Immature natural killer cell (primary cell): ENCODE data around the gene ZNF557. TPM values are rescaled to one million over a fixed set of nuclear protein-coding genes. Genes with fewer than 3 reads are reported as not detected.
"Not testable (repeated sequence)": the region's sequence is repeated elsewhere in the genome, so short reads cannot be mapped to it uniquely, and the experiment has no call there.

Experiments used
- DNase-seq, 3 donors: peaks; one replicate each; pipeline ENCODE4 v3.0.0; 2022; ENCODE audit warnings: mixed read lengths in 1 of 3
- H3K27ac Mint-ChIP-seq, 6 donors: one replicate each; pipeline ENCODE4 v1.8.0; 2020; ENCODE audit warnings: mixed read lengths in 6 of 6, mild to moderate bottlenecking in 5 of 6, inconsistent platforms in 4 of 6, moderate library complexity in 3 of 6
- H3K27me3 Mint-ChIP-seq, 3 donors: one replicate each; pipeline ENCODE4 v1.8.0; 2020 to 2021; ENCODE audit warnings: low read depth in 3 of 3, mild to moderate bottlenecking in 3 of 3, mixed read lengths in 3 of 3, moderate library complexity in 3 of 3, inconsistent platforms in 1 of 3
- H3K36me3 Mint-ChIP-seq, 3 donors: one replicate each; pipeline ENCODE4 v1.8.0; 2020; ENCODE audit warnings: mixed read lengths in 3 of 3, inconsistent platforms in 2 of 3, mild to moderate bottlenecking in 2 of 3
- H3K4me1 Mint-ChIP-seq, 2 donors: one replicate each; pipeline ENCODE4 v1.8.0; 2020; ENCODE audit warnings: inconsistent platforms in 2 of 2, mild to moderate bottlenecking in 2 of 2, mixed read lengths in 2 of 2, moderate library complexity in 1 of 2
- H3K4me3 Mint-ChIP-seq, 5 donors: one replicate each; pipeline ENCODE4 v1.8.0; 2020; ENCODE audit warnings: mild to moderate bottlenecking in 5 of 5, mixed read lengths in 5 of 5, inconsistent platforms in 3 of 5, moderate library complexity in 3 of 5
- H3K9me3 Mint-ChIP-seq, 6 donors: one replicate each; pipeline ENCODE4 v1.8.0; 2020; ENCODE audit warnings: mild to moderate bottlenecking in 6 of 6, mixed read lengths in 6 of 6, inconsistent platforms in 4 of 6, moderate library complexity in 3 of 6
- polyA plus RNA-seq, 3 donors: library from polyadenylated mRNA; unstranded; fragments of 300-500 nt; fragmentation: Illumina TruSeq; gene quantifications; one replicate each; pipeline ENCODE4 v1.2.3, GENCODE V29; 2021

The ZNF557 gene
- polyA plus RNA-seq, result 1 to 10 TPM; 2.1 to 8.4 (median 2.4) TPM

- Mint-ChIP-seq H3K36me3 (peaks cover 9 to 16% (median 15%) of the 10 kb centered on the region in 3 donors), H3K9me3 (no peaks in the 10 kb centered on the region), H3K27me3 (peaks cover 2 to 16% (median 5%) of the 10 kb centered on the region in 3 donors), H3K27ac (peak within 1 kb of the TSS; percentile 84 to 95 (median 88)), H3K4me1 (peaks cover 28 to 30% of the 10 kb centered on the region in 2 donors), H3K4me3 (peak within 1 kb of the TSS; percentile 91 to 95 (median 93))
- DNase-seq, result peak; percentile 99 to 100 (median 99)
These were observed at the start of gene ZNF557 for GRCh38 chr19:7069042-7069903. Gene ZNF557, plus strand, starts transcription at chr19:7069703. Its CDS starts 5,372 bp downstream, at chr19:7075075.

GRCh38 chr19:7021331-7021730, 48.2 kb upstream of the ZNF557 start, which contains the start of gene MBD3L2B:
Gene MBD3L2B, minus strand, starts transcription at chr19:7021431. Its CDS starts 34 bp downstream, at chr19:7021397.
- not testable (repeated sequence) for H3K4me3 Mint-ChIP-seq, H3K27ac Mint-ChIP-seq, H3K36me3 Mint-ChIP-seq, H3K4me1 Mint-ChIP-seq, H3K27me3 Mint-ChIP-seq, DNase-seq, H3K9me3 Mint-ChIP-seq

GRCh38 chr19:7028790-7029189, 40.7 kb upstream of the ZNF557 start:
- not testable (repeated sequence) for H3K36me3 Mint-ChIP-seq, DNase-seq, H3K9me3 Mint-ChIP-seq, H3K27ac Mint-ChIP-seq, H3K4me1 Mint-ChIP-seq, H3K4me3 Mint-ChIP-seq, H3K27me3 Mint-ChIP-seq

DNA sequence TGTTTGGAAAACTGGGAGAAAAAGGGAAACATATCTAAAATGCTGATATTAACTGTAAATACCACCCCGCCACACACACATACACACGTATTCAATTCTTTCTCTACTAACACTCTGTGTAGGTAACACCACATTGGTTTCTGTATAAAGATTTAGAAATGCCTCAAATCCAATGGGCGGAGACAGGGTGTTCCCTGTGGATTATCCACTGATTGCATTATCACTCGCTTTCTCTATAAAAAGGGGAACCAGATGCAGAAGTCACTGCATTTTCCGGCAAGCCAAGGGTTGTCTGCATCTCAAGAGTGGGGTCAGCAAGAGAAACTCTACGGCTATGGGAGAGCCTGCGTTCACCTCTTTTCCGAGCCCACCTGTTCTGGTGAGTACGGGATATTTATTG, 39.2 kb upstream of the ZNF557 start, which contains the start of gene MBD3L5:
TSS of gene MBD3L5 (plus strand) at position 301 of the 400 bp plus-strand sequence. CDS start at position 335, 34 bp downstream.
- H3K27ac Mint-ChIP-seq, H3K4me3 Mint-ChIP-seq, H3K4me1 Mint-ChIP-seq, DNase-seq, H3K27me3 Mint-ChIP-seq, H3K36me3 Mint-ChIP-seq, H3K9me3 Mint-ChIP-seq: not testable (repeated sequence)

GRCh38 chr19:7040079-7040478, 29.4 kb upstream of the ZNF557 start, which contains the start of gene MBD3L4:
Gene MBD3L4, minus strand, starts transcription at chr19:7040179. Its CDS starts 35 bp downstream, at chr19:7040144.
- not testable (repeated sequence) for H3K27ac Mint-ChIP-seq, H3K9me3 Mint-ChIP-seq, H3K4me3 Mint-ChIP-seq, DNase-seq, H3K27me3 Mint-ChIP-seq, H3K4me1 Mint-ChIP-seq, H3K36me3 Mint-ChIP-seq

- not testable (repeated sequence) for H3K4me3 Mint-ChIP-seq, H3K27ac Mint-ChIP-seq, DNase-seq, H3K27me3 Mint-ChIP-seq, H3K4me1 Mint-ChIP-seq, H3K9me3 Mint-ChIP-seq, H3K36me3 Mint-ChIP-seq
These were observed 27.9 kb upstream of the ZNF557 start for GRCh38 chr19:7041563-7041962.

DNA sequence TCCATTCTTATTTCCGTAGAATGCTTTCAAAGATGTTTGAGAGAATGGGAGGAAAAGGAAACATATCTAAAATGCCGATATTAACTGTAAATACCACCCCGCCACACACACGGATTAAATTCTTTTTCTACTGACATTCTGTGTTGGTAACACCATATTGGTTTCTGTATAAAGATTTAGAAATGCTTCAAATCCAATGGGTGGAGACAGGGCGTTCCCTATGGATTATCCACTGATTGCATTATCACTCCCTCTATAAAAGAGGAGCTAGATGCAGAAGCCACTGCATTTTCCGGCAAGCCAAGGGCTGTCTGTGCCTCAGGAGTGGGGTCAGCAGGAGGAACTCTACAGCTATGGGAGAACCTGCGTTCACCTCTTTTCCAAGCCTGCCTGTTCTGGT, 20.5 kb upstream of the ZNF557 start, which contains the start of gene MBD3L2:
TSS of gene MBD3L2 (plus strand) at position 301 of the 400 bp plus-strand sequence. CDS start at position 354, 53 bp downstream.
- not testable (repeated sequence) for H3K4me3 Mint-ChIP-seq, H3K9me3 Mint-ChIP-seq, H3K36me3 Mint-ChIP-seq, DNase-seq, H3K4me1 Mint-ChIP-seq, H3K27me3 Mint-ChIP-seq, H3K27ac Mint-ChIP-seq

DNA sequence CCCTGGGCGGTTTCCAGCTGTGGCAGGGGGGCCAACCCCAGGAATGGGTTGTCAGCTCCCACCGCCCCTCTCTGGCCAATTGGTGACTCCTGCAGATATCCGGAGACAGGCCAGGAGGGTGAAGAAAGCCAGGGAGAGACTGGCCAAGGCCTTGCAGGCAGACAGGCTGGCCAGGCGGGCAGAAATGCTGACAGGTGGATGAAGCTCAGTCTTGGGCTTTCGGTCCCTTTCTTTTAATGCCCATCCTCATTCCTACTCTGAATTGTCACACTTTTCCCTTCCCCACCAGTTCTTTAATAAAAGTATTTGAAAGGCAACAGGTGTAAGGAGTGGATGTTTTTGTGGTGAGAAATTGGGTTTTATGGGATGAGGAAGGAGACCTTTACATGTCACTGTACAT, 18.1 kb upstream of the ZNF557 start:
- H3K4me3 Mint-ChIP-seq, H3K4me1 Mint-ChIP-seq, H3K36me3 Mint-ChIP-seq, H3K27ac Mint-ChIP-seq, H3K9me3 Mint-ChIP-seq, H3K27me3 Mint-ChIP-seq, DNase-seq: not testable (repeated sequence)

GRCh38 chr19:7052896-7053295, 16.6 kb upstream of the ZNF557 start:
- DNase-seq, H3K9me3 Mint-ChIP-seq, H3K36me3 Mint-ChIP-seq, H3K27me3 Mint-ChIP-seq, H3K4me3 Mint-ChIP-seq, H3K4me1 Mint-ChIP-seq, H3K27ac Mint-ChIP-seq: not testable (repeated sequence)

DNA sequence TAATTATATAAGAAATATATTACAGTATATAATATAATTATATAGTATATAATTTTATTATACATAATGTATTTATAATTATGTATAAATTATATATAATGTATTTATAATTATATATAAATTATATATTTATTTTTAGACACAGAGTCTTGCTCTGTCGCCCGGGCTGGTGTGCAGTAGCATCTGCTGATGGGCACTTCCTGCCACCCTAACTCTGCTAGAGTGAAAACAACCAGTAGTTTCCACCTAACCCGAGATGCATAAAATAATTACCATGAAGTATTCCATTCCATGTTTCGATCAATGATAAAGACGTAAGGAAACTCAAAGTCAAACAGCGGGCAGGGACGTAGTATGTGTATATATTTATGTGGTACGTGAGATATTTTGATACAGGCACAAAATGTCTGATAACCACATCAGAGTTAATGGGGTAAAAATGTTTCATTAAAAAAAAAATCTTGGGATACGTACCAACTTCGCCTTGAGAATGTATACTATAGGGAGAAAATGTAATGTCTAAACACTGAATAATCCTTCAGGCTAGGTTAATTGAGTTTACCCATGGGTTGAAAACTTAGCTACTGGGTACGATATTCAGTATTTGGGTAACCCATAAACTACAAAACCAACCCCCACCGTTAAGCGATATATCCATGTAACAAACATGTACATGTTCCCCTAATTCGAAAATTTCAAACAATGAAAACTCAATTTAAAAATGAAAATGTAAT, 14.7 kb upstream of the ZNF557 start:
- not testable (repeated sequence) for H3K4me1 Mint-ChIP-seq, DNase-seq, H3K27me3 Mint-ChIP-seq, H3K9me3 Mint-ChIP-seq, H3K4me3 Mint-ChIP-seq, H3K27ac Mint-ChIP-seq, H3K36me3 Mint-ChIP-seq

DNA sequence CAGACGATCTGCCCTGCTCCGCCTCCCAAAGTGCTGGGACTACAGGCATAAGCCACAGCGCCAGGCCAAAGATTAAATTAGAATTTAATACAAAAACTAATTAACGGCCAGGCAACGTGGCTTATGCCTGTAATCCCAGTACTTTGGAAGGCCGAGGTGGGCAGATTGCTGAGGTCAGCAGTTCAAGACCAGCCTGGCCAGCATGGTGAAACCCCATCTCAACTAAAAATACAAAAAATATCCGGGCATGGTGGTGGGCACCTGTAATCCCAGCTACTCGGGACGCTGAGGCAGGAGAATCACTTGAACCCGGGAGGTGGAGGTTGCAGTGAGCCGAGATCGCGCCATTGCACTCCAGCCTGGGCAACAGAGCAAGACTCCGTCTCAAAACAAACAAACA, 13.8 kb upstream of the ZNF557 start:
- DNase-seq, H3K27me3 Mint-ChIP-seq, H3K36me3 Mint-ChIP-seq, H3K4me1 Mint-ChIP-seq, H3K27ac Mint-ChIP-seq, H3K9me3 Mint-ChIP-seq, H3K4me3 Mint-ChIP-seq: not testable (repeated sequence)

GRCh38 chr19:7056371-7056770, 13.1 kb upstream of the ZNF557 start:
- H3K27ac Mint-ChIP-seq, result not testable (repeated sequence)

GRCh38 chr19:7058576-7058975, 10.9 kb upstream of the ZNF557 start, which contains the start of gene MBD3L3:
Gene MBD3L3, minus strand, starts transcription at chr19:7058676. Its CDS starts 71 bp downstream, at chr19:7058605.
- H3K27me3 Mint-ChIP-seq, DNase-seq, H3K36me3 Mint-ChIP-seq, H3K4me1 Mint-ChIP-seq, H3K27ac Mint-ChIP-seq, H3K9me3 Mint-ChIP-seq, H3K4me3 Mint-ChIP-seq: not testable (repeated sequence)

More at GRCh38 chr19:7056371-7056770, 13.1 kb upstream of the ZNF557 start:
- H3K4me3 Mint-ChIP-seq, H3K9me3 Mint-ChIP-seq, H3K27me3 Mint-ChIP-seq, H3K4me1 Mint-ChIP-seq, H3K36me3 Mint-ChIP-seq, DNase-seq: not testable (repeated sequence)

DNA sequence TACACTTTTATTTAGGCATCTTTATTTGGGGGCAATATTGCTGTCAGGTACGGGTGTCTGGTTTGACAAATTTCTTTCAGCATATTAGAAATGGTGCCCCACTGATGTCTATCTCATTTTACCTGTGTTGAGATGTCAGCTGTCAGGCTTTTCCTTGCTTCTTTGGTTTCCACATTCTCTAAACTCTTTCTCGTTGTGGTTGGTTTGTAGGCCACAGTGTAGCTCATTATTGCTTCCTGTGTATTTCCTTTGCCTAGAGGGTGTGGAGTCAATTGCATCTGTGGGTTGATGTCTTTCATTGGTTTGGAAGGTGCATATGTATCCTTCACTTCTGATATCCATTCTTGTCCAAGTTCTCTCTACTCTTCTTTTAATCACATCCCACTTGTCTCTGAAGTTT, 9.5 kb upstream of the ZNF557 start:
- not testable (repeated sequence) for H3K9me3 Mint-ChIP-seq, H3K36me3 Mint-ChIP-seq, H3K27me3 Mint-ChIP-seq, H3K4me1 Mint-ChIP-seq, H3K27ac Mint-ChIP-seq, H3K4me3 Mint-ChIP-seq
- peak in 1 of 3 donors; percentile 18 for DNase-seq
